GM12801 (cell line): ENCODE data around the gene CDIP1.

ENCODE experiments used
- CTCF ChIP-seq: IDR thresholded peaks from one replicate; pipeline ENCODE4 v1.5.1; 2011; ENCODE audit warnings: control low read depth; ENCODE audit not compliant: insufficient read length; ENCODE audit errors: extremely low read depth

The CDIP1 gene

GRCh38 chr16:4512473-4512872 lies 26.1 kb downstream of the CDIP1 start:
- TF ChIP-seq CTCF, result no peak

DNA sequence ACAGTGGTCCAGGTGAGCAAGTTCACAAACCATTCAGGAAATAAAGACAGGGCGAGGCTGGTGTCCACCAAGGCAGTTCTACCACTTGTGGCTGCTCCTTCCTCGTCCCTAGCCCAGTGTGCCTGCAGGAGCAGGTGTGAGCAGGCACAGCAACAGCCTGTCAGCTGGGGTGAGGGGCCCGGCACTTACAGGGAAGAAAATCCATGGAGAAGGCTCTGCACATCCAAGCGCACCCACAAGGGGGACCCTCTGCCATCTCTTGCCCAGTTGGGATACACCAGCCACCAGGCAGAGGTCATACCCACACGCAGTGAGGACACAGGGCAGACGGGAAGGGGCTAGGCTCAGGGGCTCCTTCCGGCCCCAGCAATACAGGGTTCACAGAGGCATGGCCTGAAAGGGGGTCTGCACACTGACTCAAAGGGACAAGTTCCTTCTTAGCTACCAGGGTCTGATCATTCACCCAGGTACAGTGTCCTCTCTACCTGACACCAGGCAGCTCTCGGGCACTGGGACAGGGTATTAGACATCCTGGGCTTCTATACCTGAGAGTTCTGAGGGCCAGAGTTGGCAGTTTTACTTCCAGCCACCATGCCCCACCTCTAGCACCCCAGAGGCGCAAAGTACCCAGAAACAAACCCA lies 27.0 kb downstream of the CDIP1 start:
- TF ChIP-seq CTCF, result no peak

- no peak for TF ChIP-seq CTCF
Observed at GRCh38 chr16:4510747-4511426, 27.7 kb downstream of the CDIP1 start.

GRCh38 chr16:4510131-4510530 lies 28.4 kb downstream of the CDIP1 start:
- TF ChIP-seq CTCF, result no peak

- TF ChIP-seq CTCF, result no peak
Observed at GRCh38 chr16:4509420-4509819, 29.2 kb downstream of the CDIP1 start.

DNA sequence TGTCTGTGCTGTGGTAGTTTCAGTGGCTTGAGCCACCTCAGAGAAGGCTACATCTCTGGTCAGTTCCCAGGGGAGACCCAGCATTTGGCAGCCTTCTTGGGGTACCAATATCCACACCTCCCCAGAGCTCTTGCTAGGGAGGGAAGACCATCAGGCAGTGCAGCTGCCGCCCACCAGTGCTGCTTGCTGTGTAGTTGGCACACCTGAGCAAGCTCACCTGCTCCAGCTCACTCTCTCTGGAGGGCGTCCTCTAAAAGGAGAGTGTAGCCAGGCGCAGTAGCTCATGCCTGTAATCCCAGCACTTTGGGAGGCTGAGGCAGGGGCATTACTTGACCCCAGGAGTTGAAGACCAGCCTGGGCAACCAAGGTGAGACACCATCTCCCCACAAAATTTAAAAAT lies 29.8 kb downstream of the CDIP1 start:
- no peak for TF ChIP-seq CTCF

GRCh38 chr16:4507588-4508345 lies 30.8 kb downstream of the CDIP1 start:
- no peak for TF ChIP-seq CTCF
